GM12874 (cell line): ENCODE data around the gene HSPB1.

Source experiments
- TF ChIP-seq, protein P1 (sequence below): IDR thresholded peaks from 2 replicates; pipeline ENCODE4 v1.5.1; 2011; ENCODE audit warnings: low read depth, mild to moderate bottlenecking, control low read depth, low read length, moderate library complexity; ENCODE audit not compliant: insufficient read depth

The HSPB1 gene

DNA sequence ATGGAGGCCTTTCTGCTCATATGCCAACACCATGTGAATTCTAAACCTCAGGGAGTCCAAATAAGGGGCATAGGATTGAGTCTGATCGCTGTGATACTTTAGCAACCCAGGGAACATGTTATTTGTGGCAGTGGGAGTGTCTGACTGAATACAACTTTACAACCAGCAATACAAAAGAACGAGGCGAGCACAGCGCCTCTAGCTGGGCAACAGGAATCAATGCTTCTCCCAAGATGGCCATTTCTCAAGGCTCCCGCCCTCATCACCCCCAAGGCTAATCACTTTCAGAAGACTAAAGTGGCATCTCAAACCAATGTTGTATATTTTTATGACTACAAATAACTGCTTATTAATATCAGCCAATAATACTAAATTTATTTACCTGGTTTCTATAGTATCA is 28.2 kb downstream of the HSPB1 start:
- TF ChIP-seq, protein P1, sequence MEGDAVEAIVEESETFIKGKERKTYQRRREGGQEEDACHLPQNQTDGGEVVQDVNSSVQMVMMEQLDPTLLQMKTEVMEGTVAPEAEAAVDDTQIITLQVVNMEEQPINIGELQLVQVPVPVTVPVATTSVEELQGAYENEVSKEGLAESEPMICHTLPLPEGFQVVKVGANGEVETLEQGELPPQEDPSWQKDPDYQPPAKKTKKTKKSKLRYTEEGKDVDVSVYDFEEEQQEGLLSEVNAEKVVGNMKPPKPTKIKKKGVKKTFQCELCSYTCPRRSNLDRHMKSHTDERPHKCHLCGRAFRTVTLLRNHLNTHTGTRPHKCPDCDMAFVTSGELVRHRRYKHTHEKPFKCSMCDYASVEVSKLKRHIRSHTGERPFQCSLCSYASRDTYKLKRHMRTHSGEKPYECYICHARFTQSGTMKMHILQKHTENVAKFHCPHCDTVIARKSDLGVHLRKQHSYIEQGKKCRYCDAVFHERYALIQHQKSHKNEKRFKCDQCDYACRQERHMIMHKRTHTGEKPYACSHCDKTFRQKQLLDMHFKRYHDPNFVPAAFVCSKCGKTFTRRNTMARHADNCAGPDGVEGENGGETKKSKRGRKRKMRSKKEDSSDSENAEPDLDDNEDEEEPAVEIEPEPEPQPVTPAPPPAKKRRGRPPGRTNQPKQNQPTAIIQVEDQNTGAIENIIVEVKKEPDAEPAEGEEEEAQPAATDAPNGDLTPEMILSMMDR, result no peak

DNA sequence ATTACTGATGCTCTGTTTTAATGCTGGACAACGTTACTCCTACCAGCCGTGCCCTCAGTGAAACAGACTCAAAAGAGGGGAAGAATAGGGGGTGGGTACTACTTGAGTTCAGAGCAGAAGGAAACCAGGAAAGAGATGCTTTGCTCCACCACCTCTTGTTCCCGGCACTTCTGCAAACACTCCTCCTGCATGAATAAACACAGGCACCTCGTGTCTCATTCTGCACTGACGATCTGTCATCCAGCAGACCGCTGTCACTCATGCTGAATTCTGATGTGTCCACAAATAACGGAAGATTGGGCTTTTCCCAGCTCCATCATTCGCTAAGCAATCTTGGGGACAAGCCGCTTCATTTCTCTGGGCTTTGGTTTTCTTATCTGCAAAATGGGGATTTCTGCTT is 29.6 kb downstream of the HSPB1 start:
- TF ChIP-seq, protein P1, result no peak

DNA sequence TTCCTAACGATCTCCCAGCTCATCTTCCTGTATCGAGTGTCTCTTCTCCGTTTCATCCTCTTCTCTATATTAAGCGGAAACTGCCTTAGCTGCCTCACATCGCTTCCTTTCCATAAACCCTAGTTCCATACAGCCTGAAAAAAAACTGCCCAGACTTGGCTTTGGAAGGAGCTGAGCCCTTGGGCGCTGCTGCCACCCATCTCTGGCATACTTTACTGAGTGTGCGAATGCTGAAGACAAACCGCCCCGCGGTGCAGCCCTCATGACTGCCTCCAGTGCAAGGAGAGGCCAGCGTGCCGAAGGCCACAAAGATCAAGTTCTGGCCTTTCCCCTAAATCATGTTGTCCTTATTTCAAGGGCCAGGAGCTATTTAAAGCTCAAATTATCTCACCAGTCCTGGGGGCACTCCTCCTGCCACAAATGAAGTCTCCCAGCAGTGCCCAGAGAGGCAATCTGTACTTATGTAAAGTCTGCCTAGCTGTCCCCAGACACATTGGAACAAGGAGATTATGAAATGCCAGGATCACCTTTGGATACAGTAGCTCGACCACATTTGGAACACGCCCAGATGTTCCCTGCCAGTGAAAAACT is 31.1 kb downstream of the HSPB1 start:
- TF ChIP-seq, protein P1, result no peak

DNA sequence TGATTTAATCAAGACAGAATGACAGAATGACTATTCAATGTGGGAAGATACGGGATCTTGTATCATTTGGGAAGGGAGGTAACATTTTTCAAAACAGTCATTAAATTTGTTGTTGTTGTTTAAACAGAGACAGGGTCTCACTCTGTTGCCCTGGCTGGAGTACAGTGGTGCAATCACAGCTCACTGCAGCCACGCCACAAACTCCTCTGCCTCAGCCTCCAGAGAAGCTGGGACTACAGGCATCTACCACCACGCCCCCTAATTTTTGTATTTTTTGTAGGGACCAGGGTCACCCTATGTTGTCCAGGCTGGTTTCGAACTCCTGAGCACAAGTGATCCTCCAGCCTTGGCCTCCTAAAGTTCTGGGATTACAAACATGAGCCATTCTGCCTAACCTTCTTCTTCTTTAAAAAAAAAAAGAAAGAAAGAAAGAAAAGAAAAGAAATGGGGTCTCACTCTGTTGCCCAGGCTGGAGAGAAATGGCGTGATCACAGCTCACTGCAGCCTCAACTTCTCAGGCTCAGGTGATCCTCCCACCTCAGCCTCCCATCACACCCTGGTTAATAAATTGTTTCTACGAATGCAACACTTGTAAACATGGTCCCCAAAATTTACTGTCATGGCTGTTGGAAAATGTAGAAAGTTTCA is 32.0 kb downstream of the HSPB1 start:
- TF ChIP-seq, protein P1, result no peak

DNA sequence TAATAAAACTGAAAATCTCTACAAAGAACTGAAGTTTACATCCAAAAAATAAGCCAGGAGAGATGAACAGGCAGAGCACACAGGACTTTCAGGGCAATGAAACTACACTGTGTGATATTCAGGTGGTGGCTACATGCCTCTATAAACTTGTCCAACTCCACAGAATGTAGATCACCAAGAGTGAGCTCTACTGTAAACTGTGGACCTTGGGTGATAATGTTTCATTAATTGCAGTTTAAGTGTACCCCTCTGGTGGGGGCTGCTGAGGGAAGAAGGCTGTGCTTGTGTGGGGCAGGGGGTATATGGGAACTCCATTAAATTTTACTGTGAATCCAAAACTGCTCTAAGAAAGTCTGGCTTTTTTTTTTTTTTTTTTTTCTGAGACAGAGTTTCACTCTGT is 33.6 kb downstream of the HSPB1 start:
- TF ChIP-seq, protein P1, result no peak

DNA sequence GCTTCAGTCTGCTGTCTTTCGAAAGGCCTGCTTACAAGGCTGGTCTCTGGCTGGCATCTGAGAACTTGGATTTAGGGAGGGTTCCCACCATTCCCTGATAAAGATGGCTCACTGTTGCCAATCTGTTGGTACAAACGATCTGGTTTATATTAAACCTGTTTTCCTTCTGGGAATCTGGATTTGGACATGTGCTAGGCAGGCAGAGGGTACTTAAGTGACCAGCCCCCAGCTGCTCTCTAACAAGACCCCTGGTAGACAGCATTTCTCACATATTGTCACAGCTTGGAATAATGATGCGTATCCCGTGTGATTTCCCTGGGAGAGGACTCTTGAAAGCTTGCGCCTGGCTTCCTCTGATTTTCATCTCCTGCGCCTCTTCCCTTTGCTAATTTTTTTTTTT is 34.7 kb downstream of the HSPB1 start:
- TF ChIP-seq, protein P1, result no peak

DNA sequence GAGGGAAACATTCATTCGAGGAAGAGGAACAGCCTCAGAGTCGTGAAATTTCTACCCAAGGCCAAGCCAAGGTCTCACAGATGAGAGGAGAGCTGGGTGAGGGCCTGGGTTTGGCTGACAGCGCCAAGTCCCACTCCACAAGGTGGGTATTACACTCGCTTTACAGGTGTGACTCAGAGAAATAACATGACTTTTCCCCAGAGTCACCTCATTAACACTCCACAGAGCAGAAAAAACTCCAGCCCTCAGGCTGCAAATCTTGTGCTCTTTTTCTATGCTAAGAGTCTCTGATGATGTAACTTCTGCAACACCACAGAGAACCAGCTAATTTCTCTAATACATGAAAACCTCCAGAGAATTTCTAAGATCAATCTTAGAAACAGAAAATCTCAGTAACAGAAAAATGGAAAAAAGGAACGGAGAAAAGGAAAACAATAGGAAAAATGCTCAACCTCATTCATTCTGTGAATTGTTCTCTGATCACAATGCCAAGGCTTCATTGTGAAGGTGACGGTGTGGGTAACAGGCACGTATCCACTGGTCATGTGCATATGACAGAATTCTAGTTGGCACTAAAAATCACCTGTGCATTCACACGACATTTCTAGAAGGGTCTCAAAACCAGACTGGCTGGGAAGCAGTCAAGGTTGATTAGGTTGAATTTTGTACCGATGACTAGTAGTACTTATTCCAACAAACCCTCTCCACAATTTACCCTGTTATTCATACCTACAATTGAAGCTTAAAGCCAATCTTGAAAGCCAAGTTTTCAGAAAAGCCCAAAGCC is 36.0 kb downstream of the HSPB1 start:
- TF ChIP-seq, protein P1, result no peak
